IPS-NIHi7 (cell line): ENCODE data around the gene FRMPD1.

Experiments used
- DNase-seq: peaks from one replicate; pipeline ENCODE4 v3.0.0; 2012; ENCODE audit warnings: mixed read lengths; ENCODE audit errors: extremely low spot score

Gene FRMPD1

GRCh38 chr9:37678789-37679273 lies 28.1 kb downstream of the FRMPD1 start:
- no peak for DNase-seq

GRCh38 chr9:37679649-37680402 lies 29.1 kb downstream of the FRMPD1 start:
- DNase-seq, result no peak

- no peak for DNase-seq
These were observed 32.2 kb downstream of the FRMPD1 start for GRCh38 chr9:37682951-37683350.

- DNase-seq, result no peak
These were observed 33.0 kb downstream of the FRMPD1 start for GRCh38 chr9:37683531-37684371.

- DNase-seq, result no peak
These were observed 42.0 kb downstream of the FRMPD1 start for GRCh38 chr9:37692622-37693221.

- no peak for DNase-seq
These were observed 42.5 kb downstream of the FRMPD1 start for GRCh38 chr9:37693260-37693659.

GRCh38 chr9:37694355-37694754 lies 43.6 kb downstream of the FRMPD1 start:
- no peak for DNase-seq

- DNase-seq, result no peak
These were observed 45.8 kb downstream of the FRMPD1 start for GRCh38 chr9:37696528-37696927.

- no peak for DNase-seq
These were observed 49.4 kb downstream of the FRMPD1 start for GRCh38 chr9:37700131-37700530.

- DNase-seq, result no peak
These were observed 50.1 kb downstream of the FRMPD1 start for GRCh38 chr9:37700900-37701299.

- no peak for DNase-seq
These were observed 55.0 kb downstream of the FRMPD1 start for GRCh38 chr9:37705787-37706186.

- no peak for DNase-seq
These were observed 55.5 kb downstream of the FRMPD1 start for GRCh38 chr9:37706290-37706689.

- no peak for DNase-seq
These were observed 57.0 kb downstream of the FRMPD1 start for GRCh38 chr9:37707748-37708147.

GRCh38 chr9:37710046-37710445 lies 59.3 kb downstream of the FRMPD1 start:
- no peak for DNase-seq

GRCh38 chr9:37715260-37715659 lies 64.5 kb downstream of the FRMPD1 start:
- DNase-seq, result no peak

- no peak for DNase-seq
These were observed 65.3 kb downstream of the FRMPD1 start for GRCh38 chr9:37715991-37716505.

GRCh38 chr9:37719526-37719925 lies 68.8 kb downstream of the FRMPD1 start:
- DNase-seq, result no peak

GRCh38 chr9:37727013-37727412 lies 76.3 kb downstream of the FRMPD1 start:
- DNase-seq, result no peak

- no peak for DNase-seq
These were observed 78.7 kb downstream of the FRMPD1 start for GRCh38 chr9:37729499-37729898.

GRCh38 chr9:37730256-37730655 lies 79.5 kb downstream of the FRMPD1 start:
- no peak for DNase-seq

- no peak for DNase-seq
These were observed 80.1 kb downstream of the FRMPD1 start for GRCh38 chr9:37730839-37731238.

- no peak for DNase-seq
These were observed 81.5 kb downstream of the FRMPD1 start for GRCh38 chr9:37732086-37732741.
